Heart right ventricle (tissue), 16 donors: ENCODE results near the gene AKAP4. TPM values are rescaled to one million over a fixed set of nuclear protein-coding genes. Genes with fewer than 3 reads are reported as not detected.

ENCODE experiments used
- ATAC-seq, 8 donors: fragments of 200-7000 bp; cut with Tn5 transposase; one replicate each; pipeline ENCODE4 v1.9.1; 2020; ENCODE audit warnings: mild to moderate bottlenecking in 8 of 8, moderate library complexity in 8 of 8, moderate number of reproducible peaks in 1 of 8
- DNase-seq, 2 donors: peaks; one replicate each; pipeline ENCODE4 v3.0.0-alpha.2; 2020
- H3K27ac ChIP-seq, 10 donors: fragments of 200-600 bp; sonication (generic) in 2 of 10; one replicate each; pipeline versions ENCODE4 v1.5.0 to v1.8.0; 2020 to 2022; ENCODE audit warnings: mild to moderate bottlenecking in 3 of 10
- H3K27me3 ChIP-seq, 7 donors: fragments of 200-600 bp; one replicate each; pipeline ENCODE4 v1.8.0; 2021 to 2022; ENCODE audit warnings: mild to moderate bottlenecking in 2 of 7
- H3K36me3 ChIP-seq, 9 donors: fragments of 200-600 bp; sonication (generic) in 1 of 9; one replicate each; pipeline versions ENCODE4 v1.5.0 to v1.8.0; 2020 to 2022; ENCODE audit warnings: mild to moderate bottlenecking in 2 of 9
- H3K4me1 ChIP-seq, 9 donors: fragments of 200-600 bp; sonication (generic) in 1 of 9; one replicate each; pipeline versions ENCODE4 v1.5.0 to v1.8.0; 2020 to 2022; ENCODE audit warnings: mild to moderate bottlenecking in 4 of 9
- H3K4me3 ChIP-seq, 10 donors: fragments of 200-600 bp; sonication (generic) in 2 of 10; one replicate each; pipeline versions ENCODE4 v1.5.0 to v1.8.0; 2020 to 2022; ENCODE audit warnings: mild to moderate bottlenecking in 7 of 10, moderate library complexity in 2 of 10
- H3K9me3 ChIP-seq, 11 donors: fragments of 200-600 bp in 10 of 11; sonication (generic) in 2 of 11; one replicate each; pipeline versions ENCODE4 v1.5.0 to v1.8.0; 2013 to 2022; ENCODE audit warnings: mild to moderate bottlenecking in 2 of 11, control low read depth in 1 of 11, moderate library complexity in 1 of 11
- WGBS, 2 donors: extraction: QIAGEN DNeasy Blood & Tissue Kit; methylation state at CpG; one replicate each; pipeline ENCODE4 v1.1.7; 2013; ENCODE audit warnings: inconsistent platforms in 1 of 2; 5-methylcytosine and 5-hydroxymethylcytosine counted together
- intact Hi-C, 10 donors: fragments of 100-400 bp; cut with DNase I; formaldehyde crosslinking; loops; one replicate each; pipeline versions ENCODE4 v1.11.1 to v1.14.2; 2022
- polyA plus RNA-seq, 2 donors: library from polyadenylated mRNA; stranded (reverse); fragments of 200-250 nt; gene quantifications; one replicate each; pipeline ENCODE4 v1.2.3, GENCODE V29; 2013
- total RNA-seq, 10 donors: library from RNA; stranded (reverse); fragmentation: NEBNext Ultra II Directional in 3 of 10; extraction: Animal tissue kit (Norgen Biotek cat#: 25700) in 3 of 10; gene quantifications; one replicate each; pipeline versions ENCODE4 v1.2.1 to v1.2.4, GENCODE V29; 2021 to 2023
- TF ChIP-seq, protein P1 (sequence below), 9 donors: fragments of 200-600 bp; sonication (generic) in 2 of 9; IDR thresholded peaks; one replicate each; pipeline versions ENCODE4 v1.5.0 to v1.8.0; 2021 to 2022; ENCODE audit warnings: antibody characterized with exemption in 9 of 9, mild to moderate bottlenecking in 5 of 9, moderate library complexity in 1 of 9
- donor health status: Arrhythmogenic right ventricular cardiomyopathy.
- donor health status: ischemic (EF 13 %, LVEDD 7.1; RV severe dilation, severe dysfunction).
- donor health status: healthy with polysubstance abuse.
- donor health status: DM: no; HTN: yes; CAD: no.
- donor health status: DM: no; HTN: no; CAD: no.
- donor health status: ischemic (EF 25% LVEDD 6.9; RV normal size, moderate dysfunction).
- donor health status: ischemic (EF 25% LVEDD 5.7; RV mildly dilated, moderate dysfunction).
- donor health status: healthy.
- donor health status: DM: yes; HTN: yes; CAD: no.
- donor health status: Ischemic cardiomyopathy.
- donor health status: ischemic (EF 35%, LVEDD 5.7; RV mildly dilated, moderate dysfunction).
- donor health status: nonischemic (EF 11% LVEDD 7.7; RV severe dilation, severe dysfunction).
- donor health status: DM: yes; HTN: yes; CAD: no.
- donor health status: PGD.
- donor health status: ischemic (EF 29% LVEDD 5.4; RV normal size, mild dysfunction).
- donor health status: nonischemic (EF 23%, LVEDD 6.1; RV moderate dilation, normal function).

Gene AKAP4
- total and polyA plus RNA-seq, 12 donors, result not detected

DNA sequence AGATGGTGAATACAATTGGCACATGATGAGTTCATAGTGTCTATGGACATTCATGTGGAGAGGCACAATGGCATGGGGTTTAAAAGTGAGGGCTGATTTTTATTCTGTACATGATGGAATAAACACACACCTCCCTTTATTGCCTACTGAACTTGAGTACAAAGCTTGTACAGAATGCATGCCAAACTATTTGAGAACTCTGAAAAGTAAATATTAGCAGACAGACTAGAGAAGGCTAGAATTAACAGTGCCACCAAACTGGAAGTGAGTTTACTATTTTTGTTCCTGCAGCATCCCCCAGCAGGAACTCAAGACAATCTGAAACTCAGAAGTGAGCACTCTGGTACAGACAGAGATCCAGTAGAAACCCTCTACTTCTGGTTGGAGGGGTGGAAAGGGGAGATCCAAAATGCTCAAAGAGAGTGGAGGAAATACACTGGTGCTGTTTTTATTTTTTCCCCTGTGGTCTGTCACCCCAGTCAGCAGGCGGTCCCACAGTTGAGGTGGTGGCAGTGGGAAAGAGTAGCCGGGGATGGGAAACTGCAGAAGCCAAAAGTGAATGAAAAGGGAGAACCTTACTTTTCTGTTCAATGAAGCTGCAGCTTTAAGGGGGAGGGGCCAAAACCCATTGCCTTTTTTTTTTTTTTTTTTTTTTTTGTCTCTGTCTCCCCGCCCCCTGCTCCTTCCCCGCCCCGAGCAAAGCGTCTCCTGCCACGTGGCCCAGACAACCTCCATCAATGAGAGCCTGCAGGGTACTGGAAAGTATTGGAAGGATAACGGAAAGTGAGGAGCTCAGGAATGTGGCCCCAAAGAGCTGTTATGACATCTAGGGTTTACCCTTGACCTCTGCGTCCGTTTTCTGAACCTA, 20.5 kb downstream of the AKAP4 start:
- H3K36me3 ChIP-seq, result no peaks in the 10 kb centered on the region
- WGBS, 2 donors, result 52 to 54% methylated on average over 10 of the region's 10 CpGs
- H3K9me3 ChIP-seq, result no peaks in the 10 kb centered on the region
- H3K27me3 ChIP-seq, result peaks cover 0 to 27% (median 0%) of the 10 kb centered on the region in 7 donors
- H3K4me1 ChIP-seq, result no peaks in the 10 kb centered on the region
- intact Hi-C loops, result no loop called here
- TF ChIP-seq, protein P1, sequence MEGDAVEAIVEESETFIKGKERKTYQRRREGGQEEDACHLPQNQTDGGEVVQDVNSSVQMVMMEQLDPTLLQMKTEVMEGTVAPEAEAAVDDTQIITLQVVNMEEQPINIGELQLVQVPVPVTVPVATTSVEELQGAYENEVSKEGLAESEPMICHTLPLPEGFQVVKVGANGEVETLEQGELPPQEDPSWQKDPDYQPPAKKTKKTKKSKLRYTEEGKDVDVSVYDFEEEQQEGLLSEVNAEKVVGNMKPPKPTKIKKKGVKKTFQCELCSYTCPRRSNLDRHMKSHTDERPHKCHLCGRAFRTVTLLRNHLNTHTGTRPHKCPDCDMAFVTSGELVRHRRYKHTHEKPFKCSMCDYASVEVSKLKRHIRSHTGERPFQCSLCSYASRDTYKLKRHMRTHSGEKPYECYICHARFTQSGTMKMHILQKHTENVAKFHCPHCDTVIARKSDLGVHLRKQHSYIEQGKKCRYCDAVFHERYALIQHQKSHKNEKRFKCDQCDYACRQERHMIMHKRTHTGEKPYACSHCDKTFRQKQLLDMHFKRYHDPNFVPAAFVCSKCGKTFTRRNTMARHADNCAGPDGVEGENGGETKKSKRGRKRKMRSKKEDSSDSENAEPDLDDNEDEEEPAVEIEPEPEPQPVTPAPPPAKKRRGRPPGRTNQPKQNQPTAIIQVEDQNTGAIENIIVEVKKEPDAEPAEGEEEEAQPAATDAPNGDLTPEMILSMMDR (IDR thresholded peaks at IDR 0.05), result no peak
- no peak overlapping the region for H3K27ac ChIP-seq
- DNase-seq (no peak), ATAC-seq (no peak)
- no peak overlapping the region for H3K4me3 ChIP-seq

- WGBS, 2 donors, result 66 to 75% methylated on average over 3 of the region's 3 CpGs
- TF ChIP-seq, protein P1 (IDR thresholded peaks at IDR 0.05), result no peak
- Histone ChIP-seq H3K36me3 (no peaks in the 10 kb centered on the region), H3K27ac (no peak overlapping the region), H3K4me3 (no peak overlapping the region), H3K4me1 (no peaks in the 10 kb centered on the region), H3K27me3 (peaks cover 0 to 20% (median 0%) of the 10 kb centered on the region in 7 donors), H3K9me3 (peaks cover 0 to 3% (median 0%) of the 10 kb centered on the region in 11 donors)
- ATAC-seq (no peak), DNase-seq (no peak)
- intact Hi-C loops, result no loop called here
Measured at GRCh38 chrX:50169717-50170116, 31.1 kb downstream of the AKAP4 start.

- DNase-seq (no peak), ATAC-seq (no peak)
- Histone ChIP-seq H3K36me3 (no peaks in the 10 kb centered on the region), H3K27me3 (peaks cover 0 to 20% (median 0%) of the 10 kb centered on the region in 7 donors), H3K4me1 (no peaks in the 10 kb centered on the region), H3K27ac (no peak overlapping the region), H3K9me3 (no peaks in the 10 kb centered on the region), H3K4me3 (no peak overlapping the region)
- intact Hi-C loops, result no loop called here
- WGBS, 2 donors, result 72 to 79% methylated on average over 5 of the region's 5 CpGs
- TF ChIP-seq, protein P1 (IDR thresholded peaks at IDR 0.05), result no peak
Measured at GRCh38 chrX:50168241-50168687, 32.5 kb downstream of the AKAP4 start.

DNA sequence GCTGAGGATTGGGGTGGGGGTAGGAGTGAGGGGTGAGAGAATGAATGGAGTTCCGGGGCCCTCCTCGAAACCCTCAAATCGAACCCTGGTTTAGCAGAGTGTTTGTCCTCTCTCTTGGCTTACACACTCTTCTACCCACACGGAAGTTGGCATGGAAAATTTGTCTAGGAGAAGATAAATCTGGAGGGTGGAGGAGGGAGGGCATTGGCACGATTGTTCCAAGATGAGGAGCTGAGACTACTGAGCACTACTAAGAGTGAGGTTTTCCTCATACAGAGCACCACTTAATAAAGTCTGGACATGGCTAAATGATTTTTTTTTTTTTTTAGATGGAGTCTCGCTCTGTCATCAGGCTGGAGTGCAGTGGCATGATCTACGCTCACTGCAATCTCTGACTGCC, 33.4 kb downstream of the AKAP4 start:
- H3K27me3 ChIP-seq, result peaks cover 0 to 16% (median 0%) of the 10 kb centered on the region in 7 donors
- no peak overlapping the region for H3K27ac ChIP-seq
- no peaks in the 10 kb centered on the region for H3K36me3 ChIP-seq
- intact Hi-C loops, result no loop called here
- no peaks in the 10 kb centered on the region for H3K4me1 ChIP-seq
- 86% methylated on average over 7 of the region's 7 CpGs for WGBS, 2 donors
- H3K4me3 ChIP-seq, result no peak overlapping the region
- DNase-seq (no peak), ATAC-seq (no peak)
- H3K9me3 ChIP-seq, result no peaks in the 10 kb centered on the region
- TF ChIP-seq, protein P1 (IDR thresholded peaks at IDR 0.05), result no peak
